GM18868 (cell line): ENCODE data around the gene CPT1C.

Experiments used
- ATAC-seq: cut with Tn5 transposase; IDR thresholded peaks from one replicate; pipeline ENCODE4 v1.9.1; 2021; ENCODE audit warnings: mild to moderate bottlenecking, moderate library complexity; ENCODE audit not compliant: unreplicated experiment

CPT1C gene

GRCh38 chr19:49681830-49682229 lies 9.1 kb upstream of the CPT1C start:
- ATAC-seq = no peak

- ATAC-seq = no peak
Observed at GRCh38 chr19:49682274-49682673, 8.6 kb upstream of the CPT1C start.

DNA sequence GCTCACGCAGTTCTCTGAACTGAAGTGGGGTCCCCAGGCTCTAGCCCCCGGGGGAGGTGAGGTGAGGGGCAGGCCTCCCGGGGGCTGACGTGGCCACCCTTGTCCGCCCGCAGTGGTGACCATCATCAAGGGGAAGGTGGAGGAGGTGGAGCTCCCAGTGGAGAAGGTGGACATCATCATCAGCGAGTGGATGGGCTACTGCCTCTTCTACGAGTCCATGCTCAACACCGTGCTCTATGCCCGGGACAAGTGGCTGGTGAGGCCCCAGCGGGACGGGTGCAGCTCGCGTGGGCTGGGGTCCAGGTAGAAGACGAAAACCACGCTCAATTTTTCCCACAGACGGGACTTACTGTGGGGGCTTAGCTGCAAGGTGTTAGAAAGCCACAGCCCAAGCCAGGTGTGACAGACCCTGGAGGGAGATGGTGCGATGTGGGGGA lies 7.1 kb upstream of the CPT1C start:
- no peak for ATAC-seq

- no peak for ATAC-seq
Observed at GRCh38 chr19:49684251-49684982, 6.5 kb upstream of the CPT1C start.

DNA sequence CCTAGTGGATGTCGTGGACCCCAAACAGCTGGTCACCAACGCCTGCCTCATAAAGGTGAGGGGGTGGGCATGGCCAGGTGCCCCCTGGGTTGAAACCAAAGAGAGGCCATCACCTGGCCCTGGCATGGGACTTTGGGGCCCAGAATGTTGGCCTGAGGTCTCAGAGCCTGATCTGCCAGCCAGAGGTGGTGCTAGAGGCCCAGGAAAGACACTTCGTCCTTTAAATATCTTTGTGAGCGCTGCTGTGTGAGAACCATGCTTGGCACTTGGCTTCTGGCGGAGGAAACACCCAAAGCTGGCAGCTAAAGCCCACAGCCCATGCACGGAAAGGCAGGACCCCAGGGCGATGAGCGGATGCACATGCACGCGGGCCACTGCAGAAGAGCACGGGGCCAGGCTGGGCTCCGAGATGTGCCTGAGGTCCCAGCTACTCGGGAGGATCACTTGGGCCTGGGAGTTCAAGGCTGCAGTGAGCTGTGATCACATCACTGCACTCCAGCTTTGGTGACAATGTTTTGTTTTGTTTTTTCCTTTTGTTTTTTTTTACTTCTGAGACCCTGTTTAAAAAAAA lies 5.8 kb upstream of the CPT1C start:
- no peak for ATAC-seq

DNA sequence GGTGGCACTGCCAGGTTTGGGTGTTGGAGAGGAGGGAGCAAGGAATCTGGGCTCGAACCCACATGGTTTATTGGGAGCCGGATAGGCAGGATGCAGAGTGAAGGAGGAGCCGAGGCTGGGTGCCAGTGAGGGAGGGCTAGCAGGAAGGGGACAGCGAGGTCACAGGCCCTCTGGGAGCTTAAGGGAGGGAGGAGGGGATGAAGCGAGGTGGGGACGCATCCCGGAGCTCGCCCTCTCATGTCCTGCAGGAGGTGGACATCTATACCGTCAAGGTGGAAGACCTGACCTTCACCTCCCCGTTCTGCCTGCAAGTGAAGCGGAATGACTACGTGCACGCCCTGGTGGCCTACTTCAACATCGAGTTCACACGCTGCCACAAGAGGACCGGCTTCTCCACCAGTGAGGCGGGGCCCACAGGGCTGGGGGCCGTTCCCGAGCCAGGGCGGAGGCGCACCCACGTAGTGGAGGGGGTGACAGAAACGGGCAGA lies 5.0 kb upstream of the CPT1C start:
- ATAC-seq = no peak

GRCh38 chr19:49686503-49687088 lies 4.3 kb upstream of the CPT1C start:
- no peak for ATAC-seq

DNA sequence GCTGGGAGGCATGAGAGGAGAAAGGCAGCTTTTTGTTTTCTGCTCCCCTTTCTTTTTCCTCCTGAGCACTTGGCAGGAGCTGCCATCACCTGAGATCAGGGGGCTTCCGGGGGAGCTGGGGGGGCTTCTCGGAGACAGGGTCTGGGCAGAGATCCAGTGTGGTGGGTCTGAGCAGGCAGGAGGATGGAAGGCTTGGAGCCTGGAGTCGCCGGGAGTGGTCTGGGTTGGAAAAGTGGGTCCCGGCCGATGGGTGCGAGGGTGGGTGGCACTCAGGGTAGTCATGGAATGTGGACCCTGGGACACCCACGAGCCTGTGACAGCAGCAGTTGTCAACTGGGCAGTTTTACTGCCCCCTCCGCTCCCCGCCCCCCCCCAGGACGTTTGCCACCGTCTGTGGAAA lies 3.8 kb upstream of the CPT1C start:
- no peak for ATAC-seq

- no peak for ATAC-seq
Observed at GRCh38 chr19:49687566-49688316, 3.2 kb upstream of the CPT1C start.

- ATAC-seq = no peak
Observed at GRCh38 chr19:49688531-49689132, 2.3 kb upstream of the CPT1C start.

DNA sequence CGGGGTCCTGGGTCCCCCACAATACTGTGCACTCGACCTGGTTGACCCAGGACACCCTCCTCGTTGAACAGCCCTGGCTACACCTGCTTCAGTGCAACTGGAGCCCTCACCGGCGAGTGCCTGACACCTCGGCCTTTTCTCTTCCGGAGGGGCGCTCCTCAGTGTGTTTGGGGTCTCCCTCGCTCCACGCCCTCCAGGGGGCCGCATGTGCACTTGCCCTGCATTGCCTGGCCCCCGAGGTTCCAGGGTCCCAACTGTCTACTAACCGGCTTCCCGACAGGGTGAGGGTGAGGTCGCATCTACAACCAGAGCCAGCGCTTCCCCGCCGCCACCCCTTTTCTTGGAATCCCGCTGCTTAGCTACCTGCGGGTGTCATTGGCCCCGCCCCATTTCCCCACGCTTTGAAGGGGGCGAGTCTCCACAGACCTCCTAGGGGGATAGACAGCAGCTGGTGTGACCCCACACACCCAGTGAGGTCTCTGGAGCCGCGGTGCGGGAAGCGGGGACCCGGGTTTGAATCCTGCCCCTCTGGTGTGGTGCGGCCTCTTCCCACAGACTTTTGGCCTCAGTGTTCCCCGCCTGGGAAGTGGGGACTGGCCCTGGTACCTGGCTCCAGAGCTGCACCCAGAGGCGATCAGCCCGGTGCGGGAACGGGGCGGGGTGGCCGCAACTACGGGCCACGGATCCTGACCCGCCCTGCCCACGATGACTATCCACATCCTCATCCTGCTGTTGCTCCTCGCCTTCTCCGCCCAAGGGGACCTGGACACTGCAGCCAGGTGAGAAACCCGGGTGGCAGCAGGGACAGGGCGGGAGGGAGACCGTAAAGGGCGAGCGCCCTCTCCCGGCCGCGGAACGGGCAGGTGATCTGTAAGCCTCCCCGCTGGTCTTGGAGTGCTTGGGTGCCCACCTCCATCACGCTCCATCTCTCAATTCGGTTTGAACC lies 1.5 kb upstream of the CPT1C start, which contains the start of gene ADM5:
Gene ADM5, plus strand, starts transcription at position 462 of the 946 bp plus-strand sequence. Its CDS starts 244 bp downstream, at position 706.
- no peak for ATAC-seq

DNA sequence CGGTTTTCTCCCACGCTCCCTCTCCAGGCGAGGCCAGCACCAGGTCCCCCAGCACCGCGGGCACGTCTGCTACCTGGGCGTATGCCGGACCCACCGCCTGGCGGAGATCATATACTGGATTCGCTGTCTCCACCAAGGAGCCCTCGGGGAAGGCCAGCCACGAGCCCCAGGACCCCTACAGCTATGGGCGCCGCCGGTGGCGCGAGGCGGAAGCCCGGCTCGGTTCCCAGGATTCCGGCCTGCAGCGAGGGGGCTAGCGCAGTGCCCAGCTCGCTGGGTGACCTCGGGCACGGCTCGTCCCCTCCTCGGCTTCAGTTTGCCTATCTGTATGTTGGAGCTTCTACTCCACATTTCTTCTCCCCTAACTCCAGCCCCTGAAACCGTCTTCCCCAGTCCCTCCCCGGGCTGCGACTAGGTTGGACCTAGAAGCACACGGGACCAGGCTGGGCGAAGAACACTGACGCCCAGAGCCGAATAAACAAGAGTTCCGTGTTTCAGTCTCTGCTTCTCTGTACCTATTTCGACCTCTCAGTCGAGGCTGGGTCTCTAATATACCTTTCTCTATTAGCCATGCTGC lies 749 bp upstream of the CPT1C start:
- no peak for ATAC-seq

GRCh38 chr19:49691243-49692146 lies 579 bp downstream of the CPT1C start:
- ATAC-seq = no peak

GRCh38 chr19:49692147-49692506 lies 1.2 kb downstream of the CPT1C start:
- ATAC-seq = no peak

- no peak for ATAC-seq
Observed at GRCh38 chr19:49696115-49696514, 5.2 kb downstream of the CPT1C start.

DNA sequence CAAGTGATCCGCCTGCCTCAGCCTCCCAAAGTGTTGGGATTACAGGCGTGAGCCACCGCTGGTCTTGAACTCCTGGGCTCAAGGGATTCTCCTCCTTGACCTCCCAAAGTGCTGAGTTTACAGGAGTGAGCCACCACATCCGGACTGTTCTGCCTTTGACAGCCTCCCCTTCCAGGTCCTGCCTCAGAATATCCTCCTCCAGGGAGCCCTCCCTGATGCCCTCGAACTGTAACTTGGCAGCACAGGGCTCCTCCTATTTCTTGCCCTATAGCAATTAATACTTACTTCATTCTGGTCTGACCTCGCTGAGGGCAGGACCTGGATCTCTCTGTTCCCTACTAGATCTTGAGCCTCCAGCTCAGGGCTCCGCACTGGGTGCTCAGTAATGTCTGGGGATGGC lies 5.9 kb downstream of the CPT1C start:
- ATAC-seq = no peak

GRCh38 chr19:49699364-49699763 lies 8.4 kb downstream of the CPT1C start:
- no peak for ATAC-seq

DNA sequence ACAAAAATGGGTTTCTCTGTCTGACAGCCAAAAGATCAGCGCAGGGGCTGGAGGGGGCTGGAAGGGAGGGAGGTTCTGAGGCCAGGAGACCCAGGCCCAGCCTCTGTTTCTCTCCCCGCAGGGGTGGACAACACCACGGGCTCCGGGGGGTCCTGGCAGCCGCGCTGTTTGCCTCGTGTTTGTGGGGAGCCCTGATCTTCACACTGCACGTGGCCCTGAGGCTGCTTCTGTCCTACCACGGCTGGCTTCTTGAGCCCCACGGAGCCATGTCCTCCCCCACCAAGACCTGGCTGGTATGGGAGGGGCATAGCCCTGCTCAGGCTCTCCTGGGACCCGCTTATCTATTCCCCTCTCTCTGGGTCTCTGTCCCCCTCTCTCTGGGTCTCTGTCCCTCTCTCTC lies 9.6 kb downstream of the CPT1C start:
- ATAC-seq = no peak
